Thyroid gland (tissue), 4 donors: ENCODE results near the gene POGZ.

Experiments
- POLR2A ChIP-seq, 2 donors: fragments of 450-650 bp; IDR thresholded peaks; one replicate each; pipeline ENCODE4 v1.6.1; 2017; ENCODE audit warnings: antibody characterized with exemption in 2 of 2, mild to moderate bottlenecking in 2 of 2, moderate library complexity in 1 of 2
- TF ChIP-seq, protein P1 (sequence below), 6 experiments: fragments of 200-600 bp in 3 of 6; fragments of 450-650 bp in 3 of 6; sonication (generic) in 3 of 6; IDR thresholded peaks; one replicate each; pipeline ENCODE4 v1.5.1; 2016 to 2019; ENCODE audit warnings: antibody characterized with exemption in 6 of 6, mild to moderate bottlenecking in 2 of 6, inconsistent platforms in 1 of 6, moderate library complexity in 1 of 6

DNA sequence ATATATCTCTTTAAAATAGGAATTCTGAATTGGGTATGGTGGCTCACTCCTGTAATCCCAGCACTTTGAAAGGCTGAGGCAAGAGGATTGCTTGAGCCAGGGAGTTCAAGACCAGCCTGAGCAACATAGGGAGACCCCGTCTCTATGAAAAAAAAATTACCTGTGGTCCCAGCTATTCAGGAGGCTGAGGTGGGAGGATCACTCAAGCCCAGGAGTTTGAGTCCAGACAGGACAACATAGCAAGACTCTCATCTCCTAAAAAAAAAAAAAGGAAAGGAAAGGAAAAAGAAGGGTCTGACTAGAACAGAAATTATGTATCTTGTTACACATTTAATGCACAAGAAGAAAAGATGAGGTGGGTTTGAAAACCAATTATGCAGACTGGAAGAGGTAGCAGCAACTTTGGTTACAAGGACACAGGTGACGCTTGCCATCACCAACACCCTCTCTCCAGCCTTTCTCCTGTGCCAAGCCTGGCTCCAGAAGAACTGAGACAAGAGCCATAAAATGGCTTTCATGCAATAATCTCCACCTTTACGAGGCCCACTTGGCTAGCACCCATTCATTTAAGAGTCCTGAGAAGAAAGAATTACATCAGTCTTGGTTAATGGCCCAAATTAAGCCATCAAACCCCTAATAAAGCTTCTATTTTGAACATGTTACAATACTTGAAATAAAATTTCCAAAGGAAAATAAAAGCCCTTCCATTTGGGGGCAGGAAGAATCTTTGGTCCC lies 82.0 kb downstream of the POGZ start:
- TF ChIP-seq, protein P1, sequence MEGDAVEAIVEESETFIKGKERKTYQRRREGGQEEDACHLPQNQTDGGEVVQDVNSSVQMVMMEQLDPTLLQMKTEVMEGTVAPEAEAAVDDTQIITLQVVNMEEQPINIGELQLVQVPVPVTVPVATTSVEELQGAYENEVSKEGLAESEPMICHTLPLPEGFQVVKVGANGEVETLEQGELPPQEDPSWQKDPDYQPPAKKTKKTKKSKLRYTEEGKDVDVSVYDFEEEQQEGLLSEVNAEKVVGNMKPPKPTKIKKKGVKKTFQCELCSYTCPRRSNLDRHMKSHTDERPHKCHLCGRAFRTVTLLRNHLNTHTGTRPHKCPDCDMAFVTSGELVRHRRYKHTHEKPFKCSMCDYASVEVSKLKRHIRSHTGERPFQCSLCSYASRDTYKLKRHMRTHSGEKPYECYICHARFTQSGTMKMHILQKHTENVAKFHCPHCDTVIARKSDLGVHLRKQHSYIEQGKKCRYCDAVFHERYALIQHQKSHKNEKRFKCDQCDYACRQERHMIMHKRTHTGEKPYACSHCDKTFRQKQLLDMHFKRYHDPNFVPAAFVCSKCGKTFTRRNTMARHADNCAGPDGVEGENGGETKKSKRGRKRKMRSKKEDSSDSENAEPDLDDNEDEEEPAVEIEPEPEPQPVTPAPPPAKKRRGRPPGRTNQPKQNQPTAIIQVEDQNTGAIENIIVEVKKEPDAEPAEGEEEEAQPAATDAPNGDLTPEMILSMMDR (IDR thresholded peaks at IDR 0.05), result no peak
- TF ChIP-seq POLR2A (IDR thresholded peaks at IDR 0.05), result no peak
